ENCODE measurements around the gene ME1.
A peak's percentile ranks its signal among the peaks of the same experiment; 100 is the strongest.

ME1 gene

GRCh38 chr6:83430611-83431544 lies at the start of gene ME1:
TSS of gene ME1 (minus strand) at chr6:83431051. CDS start at chr6:83430954, 97 bp downstream.
- peak within 1 kb of the TSS; percentile 47 for H3K9ac ChIP-seq
- peak within 1 kb of the TSS; percentile 88 for H3K4me3 ChIP-seq (ENCODE audit: low read depth, low read length)
- no peaks in the 10 kb centered on the region for H3K4me1 ChIP-seq
- no peaks in the 10 kb centered on the region for H3K9me3 ChIP-seq (ENCODE audit: control insufficient read depth, low read length)
- no peaks in the 10 kb centered on the region for H3K27me3 ChIP-seq (ENCODE audit: control insufficient read depth, insufficient read depth, low read length)
- H3K27ac ChIP-seq = peak within 1 kb of the TSS; percentile 90
- H3K79me2 ChIP-seq = peaks cover 6% of the 10 kb centered on the region
- no peak for TF ChIP-seq CTCF (IDR thresholded peaks at IDR 0.05)
- H3K4me2 ChIP-seq (ENCODE audit: low read length) = peak within 1 kb of the TSS; percentile 94
- peak within 1 kb of the TSS; percentile 93 for H2AFZ ChIP-seq
- no peaks in the 10 kb centered on the region for H3K36me3 ChIP-seq (ENCODE audit: control insufficient read depth, insufficient read depth, low read length)

- H3K79me2 ChIP-seq = no peaks in the 10 kb centered on the region
- no peak overlapping the region for H3K4me2 ChIP-seq (ENCODE audit: low read length)
- H3K9me3 ChIP-seq (ENCODE audit: control insufficient read depth, low read length) = no peaks in the 10 kb centered on the region
- TF ChIP-seq CTCF (IDR thresholded peaks at IDR 0.05) = no peak
- H3K4me1 ChIP-seq = no peaks in the 10 kb centered on the region
- no peak overlapping the region for H3K27ac ChIP-seq
- H3K36me3 ChIP-seq (ENCODE audit: control insufficient read depth, insufficient read depth, low read length) = no peaks in the 10 kb centered on the region
- H3K27me3 ChIP-seq (ENCODE audit: control insufficient read depth, insufficient read depth, low read length) = no peaks in the 10 kb centered on the region
- no peak overlapping the region for H3K9ac ChIP-seq
- H2AFZ ChIP-seq = no peak overlapping the region
- H3K4me3 ChIP-seq (ENCODE audit: low read depth, low read length) = no peak overlapping the region
These were observed 49.6 kb upstream of the ME1 start for GRCh38 chr6:83480470-83480869.

GRCh38 chr6:83479389-83479788 lies 48.5 kb upstream of the ME1 start:
- H2AFZ ChIP-seq = no peak overlapping the region
- no peaks in the 10 kb centered on the region for H3K9me3 ChIP-seq (ENCODE audit: control insufficient read depth, low read length)
- no peak overlapping the region for H3K27ac ChIP-seq
- H3K36me3 ChIP-seq (ENCODE audit: control insufficient read depth, insufficient read depth, low read length) = no peaks in the 10 kb centered on the region
- no peak for TF ChIP-seq CTCF (IDR thresholded peaks at IDR 0.05)
- H3K9ac ChIP-seq = no peak overlapping the region
- no peak overlapping the region for H3K4me2 ChIP-seq (ENCODE audit: low read length)
- no peaks in the 10 kb centered on the region for H3K27me3 ChIP-seq (ENCODE audit: control insufficient read depth, insufficient read depth, low read length)
- no peak overlapping the region for H3K4me3 ChIP-seq (ENCODE audit: low read depth, low read length)
- H3K79me2 ChIP-seq = no peaks in the 10 kb centered on the region
- H3K4me1 ChIP-seq = no peaks in the 10 kb centered on the region

GRCh38 chr6:83476971-83477370 lies 46.1 kb upstream of the ME1 start:
- Histone ChIP-seq H3K27ac (no peak overlapping the region), H3K36me3 (ENCODE audit: control insufficient read depth, insufficient read depth, low read length) (no peaks in the 10 kb centered on the region), H3K9me3 (ENCODE audit: control insufficient read depth, low read length) (no peaks in the 10 kb centered on the region), H3K4me2 (ENCODE audit: low read length) (no peak overlapping the region), H2AFZ (no peak overlapping the region), H3K4me1 (no peaks in the 10 kb centered on the region), H3K79me2 (no peaks in the 10 kb centered on the region), H3K9ac (no peak overlapping the region), H3K4me3 (ENCODE audit: low read depth, low read length) (no peak overlapping the region), H3K27me3 (ENCODE audit: control insufficient read depth, insufficient read depth, low read length) (no peaks in the 10 kb centered on the region)
- no peak for TF ChIP-seq CTCF (IDR thresholded peaks at IDR 0.05)

Measured in parathyroid adenoma (tissue), 2 donors.